HG03442 (cell line): ENCODE data around the gene PRKAR1B.

Source experiments
- ATAC-seq: cut with Tn5 transposase; IDR thresholded peaks from one replicate; pipeline ENCODE4 v1.9.1; 2021; ENCODE audit warnings: mild to moderate bottlenecking, moderate library complexity; ENCODE audit not compliant: unreplicated experiment

The PRKAR1B gene

DNA sequence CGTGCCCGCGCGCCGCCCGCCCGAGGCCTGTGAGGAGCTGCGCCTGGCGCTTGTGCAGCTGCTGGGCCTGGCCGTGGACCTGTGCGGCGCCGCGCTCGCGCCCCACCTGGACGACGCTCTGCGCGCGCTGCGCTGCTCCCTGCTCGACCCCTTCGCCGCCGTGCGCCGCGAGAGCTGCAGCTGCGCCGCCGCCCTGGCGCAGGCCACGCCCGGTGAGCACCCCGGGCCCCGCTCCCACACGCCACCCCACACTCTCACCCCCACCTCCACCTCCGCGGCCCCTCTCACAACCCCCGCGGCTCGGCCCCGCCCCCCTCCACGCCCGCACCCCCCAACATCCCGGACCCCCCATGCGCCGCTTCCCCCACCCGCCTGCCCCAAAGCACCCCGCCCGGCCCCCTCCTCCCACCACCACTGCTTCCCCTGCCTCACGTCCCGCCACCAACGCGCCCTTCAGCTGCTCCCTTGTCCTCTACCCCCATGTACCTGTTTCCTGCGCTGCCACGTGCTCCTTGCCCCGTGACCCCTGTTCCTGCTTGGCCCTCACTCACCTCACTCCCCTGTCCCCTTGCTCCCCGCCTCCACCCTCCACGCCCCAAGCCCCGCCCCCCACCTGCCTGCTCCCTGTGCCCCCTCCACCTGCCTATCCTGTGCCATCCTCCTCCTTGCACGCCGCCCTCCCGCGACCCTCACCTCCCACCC lies at the start of gene PRKAR1B:
TSS of gene PRKAR1B (minus strand) at position 178 of the 702 bp plus-strand sequence. CDS start 15,776 bp downstream, outside the sequence.
- peak; percentile 29 for ATAC-seq

GRCh38 chr7:776381-776780 lies 49.3 kb upstream of the PRKAR1B start:
- no peak for ATAC-seq

DNA sequence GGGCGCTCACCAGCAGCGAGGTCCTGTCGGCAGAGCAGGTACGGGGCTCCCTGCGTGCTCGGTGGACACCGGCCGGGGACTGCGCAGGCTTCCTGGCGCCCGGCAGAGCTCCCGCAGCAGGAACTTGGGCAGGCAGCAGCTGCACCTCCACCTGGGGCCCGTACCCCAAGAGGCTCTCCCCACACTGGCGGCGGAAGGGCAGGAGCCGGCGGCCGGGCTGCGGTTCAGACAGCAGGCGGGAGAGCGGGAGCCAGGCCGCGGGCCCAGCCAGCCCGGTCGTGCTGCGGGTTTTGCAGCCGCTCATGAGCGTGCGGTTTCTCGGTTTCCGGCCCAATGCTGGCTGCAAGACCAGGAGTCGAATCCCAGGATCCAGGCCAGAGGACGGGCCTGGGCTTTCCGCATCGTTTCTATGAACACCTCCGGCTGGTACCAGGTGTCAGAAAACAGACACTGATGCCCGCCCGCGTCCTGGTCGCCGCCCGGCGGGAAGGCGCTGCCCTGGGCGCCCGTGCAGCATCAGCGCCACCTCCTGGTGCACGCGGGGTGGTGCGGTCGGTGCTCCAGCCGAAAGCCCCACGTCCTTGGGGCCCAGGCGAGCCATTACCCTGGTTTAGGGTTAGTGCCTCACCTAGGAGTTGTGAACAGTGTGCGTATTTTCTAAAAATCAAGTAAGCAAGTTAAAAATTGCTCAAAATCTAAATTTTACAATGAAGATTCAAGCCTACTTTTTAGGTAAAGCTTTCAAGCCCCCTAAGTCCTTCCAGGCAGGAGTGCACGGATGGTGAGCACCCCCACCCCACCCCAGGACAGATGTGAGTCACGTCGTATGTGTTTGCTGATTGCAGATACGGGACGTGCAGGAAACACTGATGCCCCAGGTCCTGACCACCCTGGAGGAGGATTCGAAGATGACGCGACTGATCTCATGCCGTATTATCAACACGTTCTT lies 47.4 kb upstream of the PRKAR1B start:
- no peak for ATAC-seq

DNA sequence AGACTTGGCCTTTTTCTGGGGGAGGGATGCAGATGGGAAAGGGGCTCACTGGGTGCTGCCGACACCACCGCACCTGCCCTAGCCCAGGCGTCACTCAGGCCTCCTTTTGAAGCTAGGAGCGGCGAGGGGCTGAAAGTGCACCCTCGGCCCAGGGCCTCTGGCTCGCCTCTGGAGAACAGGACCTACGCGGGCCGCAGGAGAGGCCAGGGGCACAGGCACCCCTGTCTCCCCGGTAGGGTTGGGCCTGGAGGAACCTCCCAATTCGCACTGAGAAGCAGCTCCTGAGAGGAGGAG lies 46.5 kb upstream of the PRKAR1B start:
- ATAC-seq = no peak

DNA sequence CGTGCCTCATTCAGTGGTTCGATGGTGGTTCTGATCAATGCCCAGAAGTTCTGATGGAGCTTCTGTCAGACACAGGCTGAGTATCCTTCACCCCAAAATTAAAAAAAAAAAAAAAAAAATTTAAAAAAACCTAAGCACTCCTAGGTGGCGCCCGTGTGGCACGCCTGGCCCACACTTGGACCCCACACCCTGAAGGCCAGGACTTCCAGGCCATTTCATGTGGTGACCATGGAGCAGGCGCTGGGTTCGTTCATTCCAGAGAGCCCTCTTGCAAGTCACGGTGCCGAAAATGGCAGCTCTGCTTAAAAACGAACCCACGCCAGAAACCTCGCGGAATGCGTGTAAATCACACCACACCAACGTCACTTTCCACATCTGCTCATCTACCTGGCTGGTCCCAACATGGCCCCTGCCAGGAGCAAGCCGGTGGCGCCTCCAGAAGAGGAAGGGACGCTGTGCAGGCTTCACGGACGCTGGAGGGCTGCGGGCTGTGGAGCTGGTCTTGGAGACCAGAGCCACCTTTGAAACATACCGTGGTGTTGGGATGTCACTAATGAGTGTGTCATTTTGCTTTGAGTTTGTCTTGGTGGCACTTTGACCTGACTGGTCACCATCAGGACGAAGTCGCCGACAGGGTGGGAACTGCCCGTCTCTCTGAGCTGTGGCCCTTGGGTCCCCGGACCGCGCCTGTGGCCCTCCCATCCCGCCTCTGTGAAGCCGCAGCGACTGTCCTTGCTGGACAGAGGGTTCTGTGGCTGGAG lies 46.0 kb upstream of the PRKAR1B start:
- ATAC-seq = no peak

GRCh38 chr7:772392-772791 lies 45.3 kb upstream of the PRKAR1B start:
- no peak for ATAC-seq

DNA sequence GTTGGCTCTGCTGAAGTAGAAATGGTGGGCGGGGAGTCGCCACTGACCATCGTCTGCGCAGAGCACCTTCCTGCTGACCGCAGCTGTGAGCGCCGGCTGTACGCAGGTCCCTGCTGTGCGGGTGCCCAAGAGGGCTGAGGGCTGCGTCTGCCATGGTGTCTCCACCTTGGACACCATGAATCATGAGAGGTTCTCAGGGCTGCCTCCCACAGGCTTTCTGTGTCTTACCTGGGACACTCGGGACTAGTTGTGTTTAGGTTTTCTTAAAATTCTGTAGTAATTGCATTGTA lies 44.9 kb upstream of the PRKAR1B start:
- no peak for ATAC-seq

GRCh38 chr7:771234-772004 lies 44.3 kb upstream of the PRKAR1B start:
- no peak for ATAC-seq

GRCh38 chr7:770741-771166 lies 43.7 kb upstream of the PRKAR1B start:
- ATAC-seq = no peak

DNA sequence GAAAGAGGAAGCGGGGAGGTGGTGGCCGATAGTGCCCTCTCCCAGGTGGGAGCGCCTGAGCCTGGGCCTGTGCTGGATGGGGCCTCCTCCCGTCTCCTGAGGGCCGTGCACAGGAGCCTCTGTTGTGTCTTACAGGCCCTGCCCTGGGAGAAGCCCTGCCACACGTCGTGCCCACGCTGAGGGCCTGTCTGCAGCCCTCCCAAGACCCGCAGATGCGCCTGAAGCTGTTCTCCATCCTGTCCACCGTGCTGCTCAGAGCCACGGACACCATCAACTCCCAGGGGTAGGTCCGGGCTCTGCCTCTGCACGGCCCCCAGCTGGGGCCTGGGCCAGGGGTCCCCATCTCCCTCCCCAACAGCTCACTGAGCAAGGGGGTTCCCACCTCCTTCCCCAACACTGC lies 43.3 kb upstream of the PRKAR1B start:
- no peak for ATAC-seq

GRCh38 chr7:768881-769504 lies 41.9 kb upstream of the PRKAR1B start:
- no peak for ATAC-seq

GRCh38 chr7:767941-768731 lies 41.1 kb upstream of the PRKAR1B start:
- no peak for ATAC-seq

DNA sequence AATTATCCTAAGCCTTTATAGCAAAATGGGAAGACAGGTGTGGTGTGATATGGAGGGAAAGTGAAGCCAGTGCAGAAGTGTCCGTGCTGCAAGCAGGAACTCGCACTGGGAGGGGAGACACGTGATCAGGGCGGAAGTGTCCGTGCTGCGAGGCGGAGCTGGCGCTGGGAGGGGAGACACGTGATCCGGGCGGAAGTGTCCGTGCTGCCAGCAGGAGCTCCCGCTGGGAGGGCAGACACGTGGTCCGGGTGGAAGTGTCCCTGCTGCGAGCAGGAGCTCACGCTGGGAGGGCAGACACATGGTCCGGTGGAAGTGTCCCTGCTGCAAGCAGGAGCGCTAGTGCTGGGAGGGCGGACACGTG lies 40.5 kb upstream of the PRKAR1B start:
- ATAC-seq = no peak

DNA sequence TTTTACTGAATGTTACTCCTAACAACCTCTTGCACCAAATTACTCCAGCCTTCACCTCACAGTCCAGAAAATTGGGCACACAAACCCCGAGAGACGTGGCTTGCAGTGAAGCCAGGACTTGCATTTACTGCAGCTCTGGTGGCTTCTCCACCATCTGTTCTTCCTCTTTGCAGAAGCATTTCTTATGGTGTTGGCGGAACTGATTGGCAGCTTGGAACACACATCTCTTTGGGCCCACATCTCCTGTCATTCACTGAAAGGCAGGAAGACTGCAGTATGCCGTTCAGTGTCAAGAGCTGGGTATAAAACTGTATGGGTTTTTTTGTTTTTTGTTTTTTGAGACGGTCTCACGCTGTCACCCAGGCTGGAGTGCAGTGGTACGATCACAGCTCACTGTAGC lies 38.3 kb upstream of the PRKAR1B start:
- no peak for ATAC-seq

DNA sequence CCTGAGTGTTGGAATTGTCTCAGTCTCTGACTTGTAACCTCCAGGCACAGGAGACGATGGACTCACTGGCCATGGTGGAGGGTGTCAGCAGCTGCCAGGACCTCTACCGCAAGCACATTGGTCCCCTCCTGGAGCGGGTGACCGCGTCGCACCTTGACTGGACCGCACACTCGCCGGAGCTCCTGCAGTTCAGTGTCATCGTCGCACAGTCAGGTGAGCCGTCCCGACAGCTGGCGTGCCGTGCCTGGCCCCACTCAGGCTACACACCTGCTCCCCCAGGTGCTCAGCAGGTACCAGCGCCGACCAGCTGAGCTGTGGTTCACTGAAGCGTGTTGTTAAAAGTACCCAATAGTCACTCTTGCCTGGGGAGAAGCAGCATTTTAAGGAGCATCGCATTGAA lies 36.7 kb upstream of the PRKAR1B start:
- no peak for ATAC-seq

DNA sequence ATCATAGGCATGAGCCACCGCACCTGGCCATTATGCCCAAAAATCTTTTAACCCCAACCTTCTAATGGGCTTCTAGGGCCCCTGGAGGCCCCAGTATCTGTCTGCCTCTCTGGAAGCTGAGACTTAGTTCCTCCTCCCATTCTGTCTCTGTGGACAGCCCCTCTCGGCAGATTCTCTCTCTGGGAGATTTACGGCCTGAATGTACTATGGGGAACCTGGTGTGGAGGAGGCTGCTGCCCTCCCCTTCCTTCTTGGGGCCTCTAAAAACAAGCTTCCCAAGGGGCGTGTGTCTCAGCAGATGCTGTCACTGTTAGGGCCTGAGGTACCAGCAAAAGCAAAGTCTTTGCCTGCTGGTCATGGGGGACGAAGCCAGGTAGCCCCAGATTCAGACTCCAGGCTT lies 35.8 kb upstream of the PRKAR1B start:
- ATAC-seq = no peak

GRCh38 chr7:761631-762030 lies 34.5 kb upstream of the PRKAR1B start:
- ATAC-seq = no peak

GRCh38 chr7:761101-761500 lies 34.0 kb upstream of the PRKAR1B start:
- ATAC-seq = no peak

GRCh38 chr7:760006-760405 lies 32.9 kb upstream of the PRKAR1B start:
- no peak for ATAC-seq

GRCh38 chr7:759569-759968 lies 32.5 kb upstream of the PRKAR1B start:
- ATAC-seq = no peak
